ENCODE data around the gene C10orf67.
"Not testable (repeated sequence)": the region's sequence is repeated elsewhere in the genome, so short reads cannot be mapped to it uniquely, and the experiment has no call there.

C10orf67 gene

GRCh38 chr10:23362069-23362830, 17.7 kb upstream of the C10orf67 start:
- H3K27me3 ChIP-seq (ENCODE audit: control insufficient read depth in 1 of 2, insufficient read depth in 2 of 2, low read length in 2 of 2), result peaks cover 0 to 2% of the 10 kb centered on the region in 2 donors
- H3K4me3 ChIP-seq (ENCODE audit: low read length in 2 of 2), result no peak overlapping the region
- no peak overlapping the region for H3K27ac ChIP-seq (ENCODE audit: low read length)
- H3K9ac ChIP-seq (ENCODE audit: low read length in 2 of 2), result no peak overlapping the region
- no peaks in the 10 kb centered on the region for H3K4me1 ChIP-seq (ENCODE audit: control insufficient read depth, insufficient read depth, low read length)
- no peaks in the 10 kb centered on the region for H3K9me3 ChIP-seq (ENCODE audit: control insufficient read depth in 2 of 2, low read length in 2 of 2)
- no peaks in the 10 kb centered on the region for H3K36me3 ChIP-seq (ENCODE audit: control insufficient read depth in 2 of 2, insufficient read depth in 2 of 2, low read length in 2 of 2)

DNA sequence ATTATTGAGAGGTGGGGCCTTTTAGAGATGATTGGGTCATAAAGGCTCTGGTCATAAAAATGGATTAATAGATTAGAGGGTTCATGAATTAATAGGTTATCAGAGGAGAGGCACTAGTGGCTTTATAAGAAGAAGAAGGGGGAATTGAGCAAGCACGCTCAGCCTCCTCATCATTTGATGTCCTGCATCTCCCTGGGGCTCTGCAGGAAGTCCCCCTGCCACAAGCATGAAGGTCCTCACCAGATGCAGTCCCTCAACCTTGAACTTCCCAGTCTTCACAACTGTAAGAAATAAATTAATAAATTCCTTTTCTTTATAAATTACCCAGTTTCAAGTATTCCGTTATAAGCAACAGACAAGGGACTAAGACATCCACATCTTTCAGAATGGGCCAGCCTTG, 17.1 kb upstream of the C10orf67 start:
- no peaks in the 10 kb centered on the region for H3K9me3 ChIP-seq (ENCODE audit: control insufficient read depth in 2 of 2, low read length in 2 of 2)
- H3K9ac ChIP-seq (ENCODE audit: low read length in 2 of 2), result no peak overlapping the region
- H3K27me3 ChIP-seq (ENCODE audit: control insufficient read depth in 1 of 2, insufficient read depth in 2 of 2, low read length in 2 of 2), result peaks cover 0 to 2% of the 10 kb centered on the region in 2 donors
- no peak overlapping the region for H3K27ac ChIP-seq (ENCODE audit: low read length)
- H3K4me1 ChIP-seq (ENCODE audit: control insufficient read depth, insufficient read depth, low read length), result no peaks in the 10 kb centered on the region
- no peak overlapping the region for H3K4me3 ChIP-seq (ENCODE audit: low read length in 2 of 2)
- H3K36me3 ChIP-seq (ENCODE audit: control insufficient read depth in 2 of 2, insufficient read depth in 2 of 2, low read length in 2 of 2), result no peaks in the 10 kb centered on the region

- H3K9me3 ChIP-seq (ENCODE audit: control insufficient read depth in 2 of 2, low read length in 2 of 2), result no peaks in the 10 kb centered on the region
- H3K27me3 ChIP-seq (ENCODE audit: control insufficient read depth in 1 of 2, insufficient read depth in 2 of 2, low read length in 2 of 2), result peaks cover 0 to 2% of the 10 kb centered on the region in 2 donors
- no peaks in the 10 kb centered on the region for H3K4me1 ChIP-seq (ENCODE audit: control insufficient read depth, insufficient read depth, low read length)
- no peak overlapping the region for H3K27ac ChIP-seq (ENCODE audit: low read length)
- no peak overlapping the region for H3K4me3 ChIP-seq (ENCODE audit: low read length in 2 of 2)
- no peaks in the 10 kb centered on the region for H3K36me3 ChIP-seq (ENCODE audit: control insufficient read depth in 2 of 2, insufficient read depth in 2 of 2, low read length in 2 of 2)
- no peak overlapping the region for H3K9ac ChIP-seq (ENCODE audit: low read length in 2 of 2)
Observed at GRCh38 chr10:23359692-23360380, 15.2 kb upstream of the C10orf67 start.

GRCh38 chr10:23358357-23358756, 13.8 kb upstream of the C10orf67 start:
- Histone ChIP-seq H3K36me3 (ENCODE audit: control insufficient read depth in 2 of 2, insufficient read depth in 2 of 2, low read length in 2 of 2) (no peaks in the 10 kb centered on the region), H3K4me1 (ENCODE audit: control insufficient read depth, insufficient read depth, low read length) (no peaks in the 10 kb centered on the region), H3K9ac (ENCODE audit: low read length in 2 of 2) (no peak overlapping the region), H3K4me3 (ENCODE audit: low read length in 2 of 2) (no peak overlapping the region), H3K27ac (ENCODE audit: low read length) (no peak overlapping the region), H3K9me3 (ENCODE audit: control insufficient read depth in 2 of 2, low read length in 2 of 2) (no peaks in the 10 kb centered on the region), H3K27me3 (ENCODE audit: control insufficient read depth in 1 of 2, insufficient read depth in 2 of 2, low read length in 2 of 2) (peaks cover 0 to 2% of the 10 kb centered on the region in 2 donors)

GRCh38 chr10:23354630-23355279, 10.2 kb upstream of the C10orf67 start:
- no peak overlapping the region for H3K4me3 ChIP-seq (ENCODE audit: low read length in 2 of 2)
- no peak overlapping the region for H3K9ac ChIP-seq (ENCODE audit: low read length in 2 of 2)

GRCh38 chr10:23351926-23352519, 7.4 kb upstream of the C10orf67 start:
- no peak overlapping the region for H3K27ac ChIP-seq (ENCODE audit: low read length)
- no peaks in the 10 kb centered on the region for H3K36me3 ChIP-seq (ENCODE audit: control insufficient read depth in 2 of 2, insufficient read depth in 2 of 2, low read length in 2 of 2)
- H3K27me3 ChIP-seq (ENCODE audit: control insufficient read depth in 1 of 2, insufficient read depth in 2 of 2, low read length in 2 of 2), result peaks cover 0 to 2% of the 10 kb centered on the region in 2 donors
- no peaks in the 10 kb centered on the region for H3K9me3 ChIP-seq (ENCODE audit: control insufficient read depth in 2 of 2, low read length in 2 of 2)
- H3K9ac ChIP-seq (ENCODE audit: low read length in 2 of 2), result no peak overlapping the region
- no peak overlapping the region for H3K4me3 ChIP-seq (ENCODE audit: low read length in 2 of 2)
- no peaks in the 10 kb centered on the region for H3K4me1 ChIP-seq (ENCODE audit: control insufficient read depth, insufficient read depth, low read length)

More at GRCh38 chr10:23354630-23355279, 10.2 kb upstream of the C10orf67 start:
- Histone ChIP-seq H3K27me3 (ENCODE audit: control insufficient read depth in 1 of 2, insufficient read depth in 2 of 2, low read length in 2 of 2) (no peaks in the 10 kb centered on the region), H3K27ac (ENCODE audit: low read length) (no peak overlapping the region), H3K4me1 (ENCODE audit: control insufficient read depth, insufficient read depth, low read length) (no peaks in the 10 kb centered on the region), H3K9me3 (ENCODE audit: control insufficient read depth in 2 of 2, low read length in 2 of 2) (no peaks in the 10 kb centered on the region), H3K36me3 (ENCODE audit: control insufficient read depth in 2 of 2, insufficient read depth in 2 of 2, low read length in 2 of 2) (no peaks in the 10 kb centered on the region)

GRCh38 chr10:23350706-23351105, 6.1 kb upstream of the C10orf67 start:
- H3K4me3 ChIP-seq (ENCODE audit: low read length in 2 of 2); H3K36me3 ChIP-seq (ENCODE audit: control insufficient read depth in 2 of 2, insufficient read depth in 2 of 2, low read length in 2 of 2); H3K27me3 ChIP-seq (ENCODE audit: control insufficient read depth in 1 of 2, insufficient read depth in 2 of 2, low read length in 2 of 2); H3K9ac ChIP-seq (ENCODE audit: low read length in 2 of 2); H3K4me1 ChIP-seq (ENCODE audit: control insufficient read depth, insufficient read depth, low read length); H3K9me3 ChIP-seq (ENCODE audit: control insufficient read depth in 2 of 2, low read length in 2 of 2); H3K27ac ChIP-seq (ENCODE audit: low read length): not testable (repeated sequence)

DNA sequence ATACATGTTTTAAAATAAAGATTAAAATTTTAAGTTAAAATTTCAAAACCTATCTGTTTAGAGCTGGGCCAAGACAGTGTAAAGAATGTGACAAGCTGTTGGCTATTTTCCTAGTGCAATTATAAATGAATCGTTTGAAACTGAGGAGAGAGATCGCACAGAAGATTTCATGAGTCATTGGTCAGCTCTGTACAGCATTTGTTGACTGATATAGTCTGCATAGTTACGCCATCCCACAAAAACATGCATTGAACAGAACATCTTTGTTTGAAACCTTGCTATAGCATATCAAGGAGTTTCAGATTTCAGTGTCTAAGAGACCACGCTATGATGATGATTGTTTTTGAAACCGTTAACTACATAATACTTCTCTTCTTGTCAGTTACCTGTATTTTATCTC, 1.3 kb upstream of the C10orf67 start:
- H3K27ac ChIP-seq (ENCODE audit: low read length), result no peak overlapping the region
- H3K36me3 ChIP-seq (ENCODE audit: control insufficient read depth in 2 of 2, insufficient read depth in 2 of 2, low read length in 2 of 2), result no peaks in the 10 kb centered on the region
- no peak overlapping the region for H3K4me3 ChIP-seq (ENCODE audit: low read length in 2 of 2)
- H3K4me1 ChIP-seq (ENCODE audit: control insufficient read depth, insufficient read depth, low read length), result peaks cover 7% of the 10 kb centered on the region
- H3K9me3 ChIP-seq (ENCODE audit: control insufficient read depth in 2 of 2, low read length in 2 of 2), result no peaks in the 10 kb centered on the region
- H3K27me3 ChIP-seq (ENCODE audit: control insufficient read depth in 1 of 2, insufficient read depth in 2 of 2, low read length in 2 of 2), result peaks cover 10 to 12% of the 10 kb centered on the region in 2 donors
- H3K9ac ChIP-seq (ENCODE audit: low read length in 2 of 2), result no peak overlapping the region

DNA sequence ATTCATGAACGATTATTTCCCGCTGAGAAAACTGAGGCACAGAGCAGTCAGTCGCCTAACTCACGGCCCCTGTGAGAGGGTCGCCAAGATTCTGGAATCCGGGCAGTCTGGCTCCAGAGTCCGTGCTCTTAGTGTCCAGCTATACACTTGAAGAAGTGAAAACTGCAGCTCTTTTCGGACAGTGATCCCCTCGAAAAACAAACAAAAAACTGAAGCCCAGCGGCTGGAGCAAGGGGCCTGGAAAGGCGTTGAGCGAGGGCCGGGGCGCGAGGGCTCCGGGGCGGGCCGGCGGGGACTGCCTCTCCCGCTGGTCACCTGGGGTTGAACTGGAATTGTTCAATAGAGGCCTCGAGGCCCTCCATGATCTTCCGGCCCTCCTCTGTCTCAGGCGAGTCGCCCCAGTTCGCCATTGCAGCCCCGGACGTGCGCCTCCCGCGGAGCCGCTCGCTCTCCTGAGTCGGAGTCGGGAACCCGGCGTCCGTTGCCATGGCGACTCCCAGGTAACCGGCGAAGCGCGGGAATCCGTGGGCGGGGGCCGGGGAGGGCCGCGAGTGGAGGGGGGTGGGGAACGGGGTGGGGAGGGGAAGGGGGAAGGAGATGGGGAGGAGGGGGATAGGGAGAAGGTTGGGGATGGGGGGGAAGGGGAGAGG, 881 bp downstream of the C10orf67 start:
- Histone ChIP-seq H3K9me3 (ENCODE audit: control insufficient read depth in 2 of 2, low read length in 2 of 2) (no peaks in the 10 kb centered on the region), H3K4me3 (ENCODE audit: low read length in 2 of 2) (peak overlapping the region; percentile 54 to 76), H3K27me3 (ENCODE audit: control insufficient read depth in 1 of 2, insufficient read depth in 2 of 2, low read length in 2 of 2) (peaks cover 10 to 12% of the 10 kb centered on the region in 2 donors), H3K36me3 (ENCODE audit: control insufficient read depth in 2 of 2, insufficient read depth in 2 of 2, low read length in 2 of 2) (no peaks in the 10 kb centered on the region), H3K4me1 (ENCODE audit: control insufficient read depth, insufficient read depth, low read length) (peaks cover 7% of the 10 kb centered on the region), H3K9ac (ENCODE audit: low read length in 2 of 2) (no peak overlapping the region), H3K27ac (ENCODE audit: low read length) (no peak overlapping the region)

DNA sequence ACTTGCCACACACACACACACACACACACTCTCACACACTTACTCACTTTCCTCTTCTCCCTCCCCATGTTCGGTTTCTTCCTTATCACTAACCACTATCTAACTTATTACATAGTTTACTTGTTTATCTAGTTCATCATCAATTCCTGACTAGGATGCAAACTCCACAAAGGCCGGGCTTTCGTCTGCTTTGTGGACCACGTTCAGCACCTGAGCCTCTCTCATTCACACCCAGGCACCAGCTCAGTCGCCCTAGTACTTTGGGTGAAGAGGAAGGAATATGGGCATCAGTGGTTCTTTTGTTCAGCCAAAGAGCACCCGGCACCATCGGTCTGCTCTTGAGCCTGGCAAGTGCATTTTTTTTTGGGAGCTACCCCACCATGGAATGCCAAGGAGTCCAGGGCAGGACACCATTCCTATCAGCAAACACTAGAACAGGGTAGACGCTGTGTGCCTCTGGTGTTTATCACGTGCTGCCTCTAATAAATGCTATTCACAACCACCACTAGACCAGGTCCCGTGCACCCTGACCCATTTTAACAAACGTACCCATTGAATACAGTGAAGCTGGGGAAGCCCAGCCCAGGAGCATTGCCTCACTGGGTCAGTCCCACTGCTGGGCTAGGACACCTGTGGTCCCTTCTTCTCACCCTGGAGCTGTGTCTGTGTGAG, 2.2 kb downstream of the C10orf67 start:
- Histone ChIP-seq H3K27ac (ENCODE audit: low read length) (no peak overlapping the region), H3K36me3 (ENCODE audit: control insufficient read depth in 2 of 2, insufficient read depth in 2 of 2, low read length in 2 of 2) (no peaks in the 10 kb centered on the region), H3K4me1 (ENCODE audit: control insufficient read depth, insufficient read depth, low read length) (peaks cover 7% of the 10 kb centered on the region), H3K27me3 (ENCODE audit: control insufficient read depth in 1 of 2, insufficient read depth in 2 of 2, low read length in 2 of 2) (peaks cover 8 to 12% of the 10 kb centered on the region in 2 donors), H3K9me3 (ENCODE audit: control insufficient read depth in 2 of 2, low read length in 2 of 2) (no peaks in the 10 kb centered on the region), H3K9ac (ENCODE audit: low read length in 2 of 2) (no peak overlapping the region), H3K4me3 (ENCODE audit: low read length in 2 of 2) (no peak overlapping the region)
